ENCODE data around the gene RPS15.

Gene RPS15

GRCh38 chr19:1421218-1421957 is 16.8 kb upstream of the RPS15 start:
- Histone ChIP-seq H3K36me3 (ENCODE audit: insufficient read depth, low read length) (peaks cover 94% of the 10 kb centered on the region; the same call in 1 of the 2 replicates), H3K79me2 (ENCODE audit: insufficient read depth, low read length) (peaks cover 64% of the 10 kb centered on the region), H3K27me3 (ENCODE audit: insufficient read depth, low read length, poor library complexity, severe bottlenecking) (no peaks in the 10 kb centered on the region), H2AFZ (ENCODE audit: low read length) (no peak overlapping the region), H3K9me3 (ENCODE audit: insufficient read depth, low read depth, low read length) (no peaks in the 10 kb centered on the region), H3F3A (ENCODE audit: low read depth) (no peaks in the 10 kb centered on the region), H3K9me2 (replicated peaks; ENCODE audit: low read depth, low read length) (no peaks in the 10 kb centered on the region), H3K9ac (ENCODE audit: low read depth, low read length, poor library complexity, severe bottlenecking) (no peak overlapping the region), H3K4me3 (ENCODE audit: low read length, poor library complexity, severe bottlenecking) (no peak overlapping the region), H4K20me1 (ENCODE audit: insufficient read depth, low read length, poor library complexity, severe bottlenecking) (peaks cover 55% of the 10 kb centered on the region), H3K4me1 (ENCODE audit: insufficient read depth, low read length, poor library complexity, severe bottlenecking) (no peaks in the 10 kb centered on the region), H3K4me2 (ENCODE audit: low read depth, low read length, poor library complexity, severe bottlenecking) (no peak overlapping the region)
- TF ChIP-seq CTCF (conservative IDR thresholded peaks at IDR 0.05; ENCODE audit: low read length) = no peak
- TF ChIP-seq EZH2phosphoT487 (IDR thresholded peaks at IDR 0.05; ENCODE audit: borderline replicate concordance) = no peak

- H3K36me3 ChIP-seq (ENCODE audit: insufficient read depth, low read length) = peaks cover 95% of the 10 kb centered on the region; the same call in 1 of the 2 replicates
- no peak overlapping the region for H3K4me2 ChIP-seq (ENCODE audit: low read depth, low read length, poor library complexity, severe bottlenecking)
- H3K9me3 ChIP-seq (ENCODE audit: insufficient read depth, low read depth, low read length) = no peaks in the 10 kb centered on the region
- H3K4me1 ChIP-seq (ENCODE audit: insufficient read depth, low read length, poor library complexity, severe bottlenecking) = no peaks in the 10 kb centered on the region
- H4K20me1 ChIP-seq (ENCODE audit: insufficient read depth, low read length, poor library complexity, severe bottlenecking) = peaks cover 50% of the 10 kb centered on the region
- TF ChIP-seq EZH2phosphoT487 (IDR thresholded peaks at IDR 0.05; ENCODE audit: borderline replicate concordance) = no peak
- no peak for TF ChIP-seq CTCF (conservative IDR thresholded peaks at IDR 0.05; ENCODE audit: low read length)
- no peak overlapping the region for H2AFZ ChIP-seq (ENCODE audit: low read length)
- H3K27me3 ChIP-seq (ENCODE audit: insufficient read depth, low read length, poor library complexity, severe bottlenecking) = no peaks in the 10 kb centered on the region
- no peak overlapping the region for H3K9ac ChIP-seq (ENCODE audit: low read depth, low read length, poor library complexity, severe bottlenecking)
- no peaks in the 10 kb centered on the region for H3K9me2 ChIP-seq (replicated peaks; ENCODE audit: low read depth, low read length)
- H3K79me2 ChIP-seq (ENCODE audit: insufficient read depth, low read length) = peaks cover 59% of the 10 kb centered on the region
- no peak overlapping the region for H3K4me3 ChIP-seq (ENCODE audit: low read length, poor library complexity, severe bottlenecking)
- H3F3A ChIP-seq (ENCODE audit: low read depth) = no peaks in the 10 kb centered on the region
Measured at GRCh38 chr19:1421958-1422305, 16.3 kb upstream of the RPS15 start.

GRCh38 chr19:1422360-1422759 is 15.8 kb upstream of the RPS15 start:
- Histone ChIP-seq H3K4me2 (ENCODE audit: low read depth, low read length, poor library complexity, severe bottlenecking) (no peak overlapping the region), H3K4me3 (ENCODE audit: low read length, poor library complexity, severe bottlenecking) (no peak overlapping the region), H3K79me2 (ENCODE audit: insufficient read depth, low read length) (peaks cover 54% of the 10 kb centered on the region), H3K9me2 (replicated peaks; ENCODE audit: low read depth, low read length) (no peaks in the 10 kb centered on the region), H4K20me1 (ENCODE audit: insufficient read depth, low read length, poor library complexity, severe bottlenecking) (peaks cover 47% of the 10 kb centered on the region), H3K36me3 (ENCODE audit: insufficient read depth, low read length) (peaks cover 96% of the 10 kb centered on the region; the same call in 1 of the 2 replicates), H3F3A (ENCODE audit: low read depth) (no peaks in the 10 kb centered on the region), H2AFZ (ENCODE audit: low read length) (no peak overlapping the region), H3K27me3 (ENCODE audit: insufficient read depth, low read length, poor library complexity, severe bottlenecking) (no peaks in the 10 kb centered on the region), H3K9ac (ENCODE audit: low read depth, low read length, poor library complexity, severe bottlenecking) (no peak overlapping the region), H3K9me3 (ENCODE audit: insufficient read depth, low read depth, low read length) (no peaks in the 10 kb centered on the region), H3K4me1 (ENCODE audit: insufficient read depth, low read length, poor library complexity, severe bottlenecking) (no peaks in the 10 kb centered on the region)
- no peak for TF ChIP-seq EZH2phosphoT487 (IDR thresholded peaks at IDR 0.05; ENCODE audit: borderline replicate concordance)
- no peak for TF ChIP-seq CTCF (conservative IDR thresholded peaks at IDR 0.05; ENCODE audit: low read length)
